GM19468 (cell line): Measurements from ENCODE around the gene ROR1.
A peak's percentile ranks its signal among the peaks of the same experiment; 100 is the strongest.

Experiments used
- ATAC-seq: cut with Tn5 transposase; IDR thresholded peaks from one replicate; pipeline ENCODE4 v1.9.1; 2021; ENCODE audit warnings: mild to moderate bottlenecking, moderate library complexity, moderate number of reproducible peaks; ENCODE audit not compliant: unreplicated experiment; ENCODE audit errors: extremely low read depth

ROR1 gene

GRCh38 chr1:63984257-63984929, 210.6 kb downstream of the ROR1 start:
- ATAC-seq, result no peak

DNA sequence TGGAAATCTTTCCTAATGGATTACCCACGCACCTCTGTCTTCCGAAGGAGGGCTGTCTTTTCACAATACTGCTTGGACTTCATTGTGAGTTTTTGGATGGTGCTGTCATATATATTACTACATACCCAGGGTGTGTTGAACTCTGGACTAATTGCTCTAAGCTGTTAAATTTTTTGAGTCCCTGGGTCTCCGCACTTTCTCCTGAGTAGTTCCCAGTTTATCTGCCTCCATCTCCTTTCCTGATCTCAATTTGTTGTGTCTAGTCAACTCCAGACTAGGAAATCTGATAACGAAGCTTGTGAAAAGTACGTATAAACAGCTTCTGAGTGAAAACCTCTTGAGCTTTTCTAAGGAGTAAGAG, 211.1 kb downstream of the ROR1 start:
- no peak for ATAC-seq

- no peak for ATAC-seq
Observed at GRCh38 chr1:63987014-63987627, 213.3 kb downstream of the ROR1 start.

- no peak for ATAC-seq
Observed at GRCh38 chr1:63987628-63988024, 213.8 kb downstream of the ROR1 start.

DNA sequence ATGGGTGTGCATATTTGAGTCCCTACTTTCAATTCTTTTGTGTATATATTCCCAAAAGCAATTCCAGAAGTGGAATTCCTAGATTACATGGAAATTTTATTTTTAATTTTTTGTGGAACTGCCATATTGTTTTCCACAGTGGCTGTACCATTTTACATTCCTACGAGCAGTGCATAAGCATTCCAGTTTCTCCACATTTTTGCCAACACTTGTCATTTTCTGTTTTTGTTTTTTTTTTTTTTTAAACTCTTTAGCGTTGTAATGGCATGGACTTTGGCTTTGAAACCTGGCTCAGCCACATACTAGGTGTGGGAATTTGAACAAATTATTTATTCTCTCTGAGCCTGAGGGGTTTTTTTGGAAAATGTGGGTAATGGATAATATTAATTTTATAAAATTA, 215.1 kb downstream of the ROR1 start:
- no peak for ATAC-seq

GRCh38 chr1:63991685-63992084, 217.9 kb downstream of the ROR1 start:
- ATAC-seq, result no peak

- no peak for ATAC-seq
Observed at GRCh38 chr1:64000021-64000420, 226.2 kb downstream of the ROR1 start.

- no peak for ATAC-seq
Observed at GRCh38 chr1:64001038-64001437, 227.2 kb downstream of the ROR1 start.

- ATAC-seq, result no peak
Observed at GRCh38 chr1:64004451-64005025, 230.7 kb downstream of the ROR1 start.

GRCh38 chr1:64005801-64006200, 232.0 kb downstream of the ROR1 start:
- no peak for ATAC-seq

DNA sequence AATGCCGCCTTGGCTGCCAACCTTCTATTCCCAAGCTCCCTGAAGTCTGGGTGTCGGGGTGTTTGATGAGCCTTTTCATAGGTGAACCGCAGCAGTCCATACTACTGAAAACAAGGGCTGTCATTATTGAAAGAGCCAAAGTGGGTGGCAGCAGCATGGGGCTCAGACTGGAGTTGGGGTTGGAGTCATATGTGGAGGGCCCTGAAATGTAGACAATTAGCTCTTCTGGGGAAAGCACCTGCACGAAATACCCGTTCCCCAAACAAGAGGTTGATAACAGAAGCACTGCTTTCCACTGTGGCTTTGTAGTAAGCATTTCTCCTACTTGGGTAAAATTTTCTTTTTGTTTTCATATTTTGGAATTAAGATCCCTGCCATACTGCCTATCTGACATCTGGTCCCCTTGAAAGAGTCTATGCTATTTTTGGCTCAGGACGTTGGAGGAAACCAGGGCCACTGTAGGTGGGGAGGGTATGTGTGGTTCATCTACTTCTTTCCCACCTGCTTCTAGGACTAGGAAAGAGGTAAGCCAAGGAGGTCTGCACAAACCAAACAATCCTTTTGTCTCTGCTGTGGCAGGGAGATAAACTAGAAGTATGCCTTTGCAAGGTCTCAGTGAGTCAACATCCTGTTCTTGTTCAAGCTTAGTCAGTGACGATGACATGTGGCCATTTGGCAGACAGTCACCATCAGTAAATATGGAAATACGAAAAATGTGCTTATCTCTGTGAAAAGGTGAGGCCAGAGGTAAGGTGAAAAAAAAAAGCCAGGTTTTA, 232.6 kb downstream of the ROR1 start:
- ATAC-seq, result no peak

DNA sequence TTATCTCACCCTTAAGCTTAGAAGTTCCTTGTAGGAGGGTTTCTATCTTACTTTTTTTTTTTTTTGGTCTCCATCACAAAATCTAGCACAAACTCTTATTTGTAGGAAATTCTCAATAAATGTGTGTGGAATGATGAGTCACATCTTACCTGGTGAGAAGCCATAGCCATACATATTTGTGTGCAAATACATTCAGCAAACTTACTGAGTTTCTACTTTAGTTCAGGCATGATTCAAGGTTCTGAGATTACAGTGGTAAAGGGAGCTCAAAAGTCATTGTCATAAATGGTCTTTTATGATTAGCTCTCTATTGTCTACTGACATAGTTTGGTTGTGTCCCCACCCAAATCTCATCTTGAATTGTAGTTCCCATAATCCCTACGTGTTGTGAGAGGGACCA, 236.5 kb downstream of the ROR1 start:
- no peak for ATAC-seq

DNA sequence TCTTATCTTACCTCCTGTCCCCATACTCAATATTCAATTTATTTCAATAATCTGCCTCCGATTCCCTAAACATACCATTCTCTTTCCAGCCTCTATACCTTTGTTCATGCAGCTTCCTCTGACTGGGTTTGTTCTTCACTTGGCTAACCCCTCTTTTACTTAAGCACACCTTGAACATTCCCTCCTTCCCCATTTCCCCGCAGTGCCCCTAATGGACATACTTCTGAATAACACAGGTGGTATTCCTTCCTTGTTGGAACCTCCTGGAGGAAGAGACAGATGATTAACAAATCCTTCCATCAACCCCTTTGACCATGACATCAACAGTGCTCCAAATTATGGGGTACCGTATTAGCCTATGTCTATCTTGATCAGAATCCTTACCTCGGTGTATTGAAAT, 239.6 kb downstream of the ROR1 start:
- no peak for ATAC-seq

GRCh38 chr1:64019818-64020217, 246.0 kb downstream of the ROR1 start:
- peak; percentile 51 for ATAC-seq

GRCh38 chr1:64021066-64021465, 247.2 kb downstream of the ROR1 start:
- no peak for ATAC-seq

GRCh38 chr1:64025051-64025450, 251.2 kb downstream of the ROR1 start:
- no peak for ATAC-seq

DNA sequence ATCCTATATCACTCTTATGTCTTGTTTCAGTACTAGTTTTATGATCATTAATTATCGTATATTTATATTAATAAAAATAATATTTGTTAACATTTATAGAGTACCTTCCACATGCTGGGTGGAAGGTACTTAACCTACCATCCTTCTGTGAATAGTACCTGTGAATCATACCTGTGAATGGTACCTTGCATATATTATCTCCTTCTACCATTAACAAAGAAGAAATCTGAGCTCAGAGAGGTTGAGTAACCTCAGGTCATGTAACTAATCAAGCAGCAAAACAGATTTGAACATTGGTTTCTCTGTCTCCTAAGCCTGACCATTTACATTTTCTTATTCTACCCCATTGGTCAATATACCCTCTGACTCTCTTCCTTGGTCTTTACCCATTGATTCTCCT, 255.2 kb downstream of the ROR1 start:
- ATAC-seq, result no peak

DNA sequence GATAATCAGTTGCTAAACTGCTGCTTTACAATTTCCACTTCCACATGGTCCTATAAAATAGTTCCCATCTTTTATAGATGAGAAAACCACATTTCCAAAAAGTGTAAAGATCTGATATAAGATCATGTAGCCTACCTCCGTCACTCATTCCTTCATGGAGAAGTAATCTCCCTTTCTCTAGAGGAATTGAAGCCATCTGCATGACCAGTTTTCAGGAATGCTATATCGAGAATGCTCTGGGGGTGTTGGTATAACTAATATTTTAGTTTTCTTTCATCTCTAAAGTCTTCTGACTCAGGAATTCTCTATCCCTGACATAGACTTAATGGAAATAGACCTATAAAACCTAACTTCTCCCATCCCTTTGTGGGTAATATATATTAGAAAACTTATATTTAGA, 256.6 kb downstream of the ROR1 start:
- ATAC-seq, result no peak

GRCh38 chr1:64031236-64031635, 257.4 kb downstream of the ROR1 start:
- ATAC-seq, result no peak

- no peak for ATAC-seq
Observed at GRCh38 chr1:64033667-64034220, 259.9 kb downstream of the ROR1 start.

DNA sequence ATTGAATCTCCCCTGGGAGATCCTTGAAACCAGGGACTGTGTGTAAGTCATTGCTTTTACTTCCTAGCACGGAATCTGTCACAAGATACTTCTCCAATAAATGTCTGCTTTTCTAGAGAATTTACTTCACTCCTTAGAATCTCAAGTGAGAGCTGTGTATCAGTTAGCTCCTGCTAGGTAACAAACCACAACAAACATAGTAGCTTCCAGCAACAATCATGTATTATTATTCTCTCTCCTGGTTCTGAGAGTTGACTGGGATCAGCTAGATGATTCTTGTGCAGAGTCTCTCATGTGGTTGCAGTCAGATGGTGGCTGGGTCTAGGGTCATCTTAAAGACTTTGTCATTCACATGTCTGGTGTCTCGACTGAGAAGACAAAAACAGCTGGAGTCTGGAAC, 262.7 kb downstream of the ROR1 start:
- no peak for ATAC-seq
